ENCODE measurements around the gene ALAS1.

DNA sequence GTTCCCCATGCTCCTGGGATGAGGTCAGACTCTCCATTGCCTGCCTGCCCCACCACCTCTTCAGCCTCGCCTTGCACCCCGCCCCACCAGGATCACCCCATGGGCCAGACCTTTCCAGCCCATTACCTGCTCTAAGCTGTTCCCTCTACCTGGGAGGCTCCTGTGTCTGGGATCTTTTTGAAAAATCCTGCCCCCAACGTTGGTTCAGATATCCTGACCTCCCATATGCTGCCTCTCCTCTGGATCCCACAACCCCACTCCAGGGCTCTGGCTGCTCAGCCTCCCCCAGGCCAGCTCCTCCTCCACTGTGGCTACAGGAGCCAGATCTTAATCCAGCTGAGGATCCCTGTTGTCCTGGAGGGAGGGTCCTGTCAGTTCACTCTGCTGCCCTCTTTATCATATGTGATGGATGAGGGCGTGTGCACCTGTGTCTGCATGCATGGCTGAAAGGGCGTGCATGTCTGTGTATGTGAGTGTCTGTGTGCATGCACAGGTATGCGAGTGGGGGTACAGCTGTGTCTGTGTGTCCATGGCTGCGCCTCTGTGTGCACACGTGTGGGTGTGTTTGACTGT lies 21.7 kb upstream of the ALAS1 start:
- TF ChIP-seq CTCF (IDR thresholded peaks at IDR 0.05) (no peak), POLR2AphosphoS5 (IDR thresholded peaks at IDR 0.05) (no peak), POLR2A (IDR thresholded peaks at IDR 0.05) (no peak)
